Stimulated activated naive CD8-positive, alpha-beta T cell treated with anti-CD3 and anti-CD28 coated beads, Interleukin-15, Interleukin-2, amounts not matched to agents 100 U/mL and 50 U/mL, for 24 hours (primary cell): ENCODE data around the gene RANBP3.
"Not testable (repeated sequence)": the region's sequence is repeated elsewhere in the genome, so short reads cannot be mapped to it uniquely, and the experiment has no call there.

ENCODE experiments used
- ATAC-seq: fragments of 150-1000 bp; cut with Tn5 transposase; one replicate; pipeline ENCODE4 v1.10.0; 2021
- DNase-seq: peaks from one replicate; pipeline ENCODE4 v3.0.0; 2021

Gene RANBP3

DNA sequence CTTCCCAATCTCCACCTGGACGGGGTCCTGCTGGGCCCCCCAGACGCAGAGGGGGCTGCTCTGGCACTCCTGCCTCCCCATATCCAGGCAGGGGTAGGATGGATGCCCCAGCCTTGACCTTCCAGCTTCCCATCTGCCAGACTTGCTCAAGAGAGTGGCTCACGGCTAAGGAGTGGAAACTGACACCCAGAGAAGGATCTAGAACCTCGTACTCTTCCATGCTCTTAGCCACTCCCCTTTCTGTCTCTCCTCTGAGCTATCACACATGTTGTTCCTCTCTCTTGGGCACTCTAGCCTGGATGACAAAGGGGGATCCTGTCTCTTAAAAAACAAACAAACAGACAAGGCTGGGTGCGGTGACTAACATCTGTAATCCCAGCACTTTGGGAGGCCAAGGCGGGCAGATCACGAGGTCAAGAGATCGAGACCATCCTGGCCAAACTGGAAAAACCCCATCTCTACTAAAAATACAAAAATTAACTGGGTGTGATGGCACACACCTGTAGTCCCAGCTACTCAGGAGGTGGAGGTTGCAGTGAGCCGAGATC, 95.4 kb downstream of the RANBP3 start:
- no peak for DNase-seq
- no peak for ATAC-seq

DNA sequence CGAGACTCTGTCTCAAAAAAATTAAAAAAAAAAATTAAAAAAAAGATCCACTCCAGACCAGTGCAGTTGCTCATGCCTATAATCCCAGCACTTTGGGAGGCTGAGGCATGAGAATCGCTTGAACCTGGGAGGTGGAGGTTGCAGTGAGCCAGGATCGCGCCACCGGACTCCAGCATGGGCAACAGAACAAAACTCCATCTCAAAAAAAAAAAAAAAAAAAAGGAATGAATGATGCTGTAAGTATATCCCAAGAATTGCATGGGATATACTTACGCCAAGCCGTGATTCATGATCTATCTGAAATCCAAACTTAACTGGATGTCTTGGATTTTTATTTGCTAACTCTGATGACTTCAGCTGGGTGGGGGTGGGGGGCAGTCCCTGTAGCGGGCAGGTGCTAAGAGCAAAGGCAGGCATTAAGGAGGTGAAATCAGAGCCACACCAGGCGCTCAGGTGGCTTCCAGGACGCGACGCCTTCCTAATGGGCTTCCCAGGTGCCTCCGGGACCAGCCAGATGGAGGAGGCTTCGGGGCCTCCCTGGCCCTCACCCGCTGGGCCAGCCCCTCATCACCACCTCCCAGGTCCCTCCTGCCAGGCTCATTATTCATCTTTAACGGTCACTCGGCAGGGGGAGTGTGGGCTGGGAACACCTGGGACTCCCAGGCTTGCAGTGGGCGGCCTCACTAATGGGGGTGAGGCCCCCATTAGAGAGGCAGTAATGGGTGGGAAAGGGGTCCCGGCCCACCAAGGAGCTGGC, 96.2 kb downstream of the RANBP3 start:
- DNase-seq: no peak
- no peak for ATAC-seq

DNA sequence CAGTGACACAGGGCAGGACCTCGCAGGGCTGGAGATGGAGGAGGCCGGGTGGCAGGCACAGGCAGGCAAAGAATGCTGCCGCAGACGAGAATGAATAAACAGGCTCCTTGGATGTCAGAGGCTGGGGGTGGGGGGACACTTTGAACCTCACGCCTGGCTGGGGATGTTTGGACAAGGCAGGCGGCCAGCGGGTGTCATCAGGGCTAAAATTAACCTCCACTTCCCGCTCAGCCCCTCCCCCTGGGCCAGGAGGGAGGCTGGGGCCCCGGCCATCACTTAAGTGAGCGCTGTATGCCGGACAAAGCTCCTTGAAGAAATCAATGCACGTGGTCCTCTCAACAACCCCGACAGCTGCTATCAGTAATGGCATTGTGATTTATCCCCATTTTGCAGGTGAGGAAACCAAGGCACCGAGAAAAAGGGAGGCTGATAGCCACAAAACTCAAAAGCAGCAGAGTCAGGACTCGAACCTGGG, 97.3 kb downstream of the RANBP3 start:
- DNase-seq (no peak), ATAC-seq (no peak)

DNA sequence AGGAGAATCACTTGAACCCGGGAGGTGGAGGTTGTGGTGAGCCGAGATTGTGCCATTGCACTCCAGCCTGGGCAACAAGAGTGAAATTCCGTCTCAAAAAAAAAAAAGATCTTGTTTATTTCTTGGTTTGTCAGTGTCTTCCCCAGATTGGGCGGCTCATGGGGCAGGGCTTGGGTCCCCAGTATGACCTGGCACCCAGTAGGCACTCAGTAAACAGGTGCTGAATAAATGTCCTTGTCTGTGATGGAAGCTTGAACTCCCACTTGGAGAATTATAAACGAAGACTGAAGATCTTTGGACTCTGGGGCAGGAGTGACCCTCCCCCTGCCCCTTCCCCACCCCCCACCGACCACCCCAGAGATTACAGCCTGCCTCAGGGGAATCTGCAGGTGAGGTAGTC, 97.7 kb downstream of the RANBP3 start:
- ATAC-seq (no peak), DNase-seq (no peak)

DNA sequence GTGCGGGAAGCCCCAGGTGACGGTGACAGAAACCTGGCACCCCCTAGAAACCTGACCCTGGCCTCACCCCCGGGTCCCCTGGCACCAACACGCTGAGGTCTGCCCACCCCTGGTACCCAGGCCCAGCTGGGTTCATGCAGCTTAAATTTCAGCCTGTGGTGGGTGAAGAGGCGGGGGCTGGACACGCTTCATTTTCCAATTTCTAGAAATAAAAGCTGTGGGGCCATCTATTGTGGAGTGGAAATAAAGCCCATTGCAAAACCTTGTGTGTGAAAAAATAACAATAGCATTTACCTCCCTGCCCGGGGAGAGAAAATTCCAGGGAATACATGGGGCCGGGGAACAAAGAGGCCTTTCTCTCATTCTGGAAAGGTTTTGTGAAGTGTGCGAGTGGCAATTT, 100.1 kb downstream of the RANBP3 start:
- no peak for ATAC-seq
- DNase-seq: no peak

DNA sequence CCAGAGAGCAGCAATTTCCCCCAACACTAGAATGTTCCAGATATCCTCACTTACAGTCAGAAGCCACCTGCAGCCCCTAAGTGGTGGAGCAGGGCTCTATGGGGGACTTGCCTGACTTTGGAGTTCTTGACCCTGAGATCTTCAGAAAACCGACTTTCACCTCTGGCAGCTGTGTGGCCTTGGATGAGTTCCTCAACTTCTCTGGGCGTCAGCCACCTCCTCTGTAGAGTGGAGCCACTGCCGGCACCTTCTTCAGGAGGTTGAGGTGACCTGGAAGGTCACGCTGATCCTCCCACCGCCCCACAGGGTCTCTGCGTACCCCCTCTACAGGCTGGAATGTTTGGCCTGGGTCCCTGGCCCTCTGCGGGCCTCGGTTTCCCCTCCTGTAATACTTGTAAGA, 100.5 kb downstream of the RANBP3 start:
- DNase-seq (no peak), ATAC-seq (no peak)

DNA sequence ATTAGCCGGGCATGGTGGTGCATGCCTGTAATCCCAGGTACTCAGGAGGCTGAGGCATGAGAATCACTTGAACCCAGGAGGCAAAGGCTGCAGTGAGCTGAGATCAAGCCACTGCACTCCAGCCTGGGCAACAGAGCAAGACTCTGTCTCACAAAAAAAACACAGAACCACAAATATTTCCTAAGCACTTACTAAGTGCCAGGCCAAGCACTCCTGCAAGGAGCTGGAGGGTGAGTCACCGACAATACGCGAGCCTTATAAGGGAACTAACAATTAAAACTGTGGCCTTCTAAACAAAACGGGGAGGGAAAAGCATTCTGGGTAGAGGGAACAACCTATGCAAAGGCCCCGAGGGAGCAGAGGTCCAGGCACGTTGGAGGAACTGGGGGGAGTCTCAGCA, 103.4 kb downstream of the RANBP3 start:
- ATAC-seq, DNase-seq: not testable (repeated sequence)

DNA sequence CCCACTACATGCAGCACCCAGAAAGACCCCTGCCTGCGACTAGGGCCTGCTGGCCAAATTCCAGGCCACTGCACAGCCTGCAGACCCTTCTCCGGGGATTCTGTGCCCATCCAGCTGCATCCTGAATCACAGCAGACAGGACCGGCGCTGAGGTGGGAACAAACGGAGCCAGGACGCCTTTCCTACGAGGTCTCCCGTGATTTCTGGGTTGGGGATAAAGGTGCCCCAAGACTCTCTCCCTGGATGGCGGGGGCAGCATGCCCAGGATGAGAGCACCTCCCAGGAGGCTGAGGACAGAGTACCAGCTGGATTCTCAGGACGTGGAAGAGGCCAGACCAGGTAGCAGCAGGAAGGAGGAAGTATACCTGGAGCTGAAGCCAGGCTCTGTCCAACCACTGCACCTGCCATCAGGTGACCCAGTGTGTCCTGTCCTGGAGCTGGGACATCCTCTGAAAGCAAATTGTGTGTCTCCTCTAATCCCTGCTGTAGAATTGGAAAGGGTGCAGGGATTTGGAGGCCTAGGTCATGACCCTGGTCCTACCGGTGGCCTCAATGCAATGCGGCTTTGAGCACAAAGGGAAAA, 104.2 kb downstream of the RANBP3 start:
- ATAC-seq: no peak
- no peak for DNase-seq

DNA sequence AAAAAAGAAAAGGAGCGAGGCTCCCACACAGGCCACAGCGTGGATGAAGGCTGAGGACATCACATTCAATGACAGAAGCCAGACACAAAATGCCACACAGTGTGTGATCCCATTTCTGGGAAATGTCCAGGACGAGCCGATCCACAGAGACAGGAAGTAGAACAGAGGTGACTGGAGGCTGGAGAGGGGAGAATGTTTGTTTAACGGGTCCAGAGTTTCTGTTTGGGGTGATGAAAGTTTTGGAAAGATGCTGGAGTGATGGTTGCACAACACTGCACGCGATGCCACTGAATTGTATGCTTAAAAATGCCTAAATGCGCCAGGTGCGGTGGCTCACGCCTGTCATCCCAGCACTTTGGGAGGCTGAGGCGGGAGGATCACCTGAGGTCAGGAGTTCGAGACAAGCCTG, 107.0 kb downstream of the RANBP3 start:
- DNase-seq (no peak), ATAC-seq (no peak)

DNA sequence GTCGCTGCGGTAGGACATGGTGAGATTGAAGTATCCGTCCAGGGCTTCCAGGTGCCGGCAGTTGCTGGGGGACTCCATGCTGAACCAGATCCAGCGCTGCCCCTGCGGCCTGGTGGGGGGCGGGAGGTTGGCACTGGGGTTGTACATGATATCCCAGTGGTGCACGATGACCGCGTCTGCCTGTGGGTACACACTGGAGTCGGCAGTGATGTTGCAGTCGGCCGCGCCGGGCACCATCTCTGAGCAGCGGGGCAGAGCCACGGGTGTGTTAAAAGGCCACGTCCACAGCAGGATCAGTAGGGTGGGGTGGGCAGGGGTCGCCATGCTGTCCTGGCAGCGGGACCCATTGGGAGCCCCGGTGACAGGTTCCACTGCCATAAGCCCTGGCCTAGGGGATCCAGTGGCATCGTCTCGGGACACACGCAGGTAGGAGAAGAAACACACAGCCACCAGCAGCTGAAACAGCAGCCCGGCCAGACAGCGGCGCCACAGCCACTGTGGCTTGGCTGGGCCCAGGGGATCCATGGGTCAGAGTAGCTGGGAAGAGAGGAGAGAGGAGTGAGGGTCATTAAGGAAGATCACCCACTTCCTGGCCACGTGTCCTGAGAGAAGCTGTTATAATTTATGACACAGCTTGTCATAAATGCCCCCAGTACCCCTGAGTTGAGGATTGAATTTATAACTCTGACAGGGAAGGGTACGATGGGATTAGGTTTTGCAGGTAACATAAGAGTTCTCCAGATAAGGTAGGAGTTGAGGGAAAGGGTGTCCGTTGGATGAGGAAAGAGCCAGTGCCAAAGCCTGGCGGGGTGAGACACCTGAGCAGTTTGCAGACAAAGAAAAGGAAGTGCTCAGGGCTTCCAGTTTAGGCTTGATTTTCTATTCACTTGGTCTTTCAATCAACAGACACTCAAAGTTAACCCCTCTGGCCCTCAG, 110.5 kb downstream of the RANBP3 start:
- ATAC-seq: no peak
- DNase-seq: no peak
